Medulla oblongata (tissue), 1 donor: ENCODE measurements around the gene MAMLD1.
"Not testable (repeated sequence)": the region's sequence is repeated elsewhere in the genome, so short reads cannot be mapped to it uniquely, and the experiment has no call there.

ENCODE experiments used
- DNase-seq: peaks from one replicate; pipeline ENCODE4 v3.0.0-alpha.2; 2015; ENCODE audit errors: extremely low spot score

MAMLD1 gene, protein sequence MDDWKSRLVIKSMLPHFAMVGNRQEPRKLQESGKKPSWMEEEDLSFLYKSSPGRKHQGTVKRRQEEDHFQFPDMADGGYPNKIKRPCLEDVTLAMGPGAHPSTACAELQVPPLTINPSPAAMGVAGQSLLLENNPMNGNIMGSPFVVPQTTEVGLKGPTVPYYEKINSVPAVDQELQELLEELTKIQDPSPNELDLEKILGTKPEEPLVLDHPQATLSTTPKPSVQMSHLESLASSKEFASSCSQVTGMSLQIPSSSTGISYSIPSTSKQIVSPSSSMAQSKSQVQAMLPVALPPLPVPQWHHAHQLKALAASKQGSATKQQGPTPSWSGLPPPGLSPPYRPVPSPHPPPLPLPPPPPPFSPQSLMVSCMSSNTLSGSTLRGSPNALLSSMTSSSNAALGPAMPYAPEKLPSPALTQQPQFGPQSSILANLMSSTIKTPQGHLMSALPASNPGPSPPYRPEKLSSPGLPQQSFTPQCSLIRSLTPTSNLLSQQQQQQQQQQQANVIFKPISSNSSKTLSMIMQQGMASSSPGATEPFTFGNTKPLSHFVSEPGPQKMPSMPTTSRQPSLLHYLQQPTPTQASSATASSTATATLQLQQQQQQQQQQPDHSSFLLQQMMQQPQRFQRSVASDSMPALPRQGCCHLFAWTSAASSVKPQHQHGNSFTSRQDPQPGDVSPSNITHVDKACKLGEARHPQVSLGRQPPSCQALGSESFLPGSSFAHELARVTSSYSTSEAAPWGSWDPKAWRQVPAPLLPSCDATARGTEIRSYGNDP

GRCh38 chrX:150362599-150363481 is at the start of gene MAMLD1:
Gene MAMLD1 (plus strand): TSS chrX:150363317. CDS start chrX:150445517, 82,200 bp downstream.
- DNase-seq = peak; percentile 42

GRCh38 chrX:150313514-150313913 is 49.6 kb upstream of the MAMLD1 start:
- DNase-seq = no peak

- DNase-seq = no peak
Measured at GRCh38 chrX:150314186-150314585, 48.9 kb upstream of the MAMLD1 start.

DNA sequence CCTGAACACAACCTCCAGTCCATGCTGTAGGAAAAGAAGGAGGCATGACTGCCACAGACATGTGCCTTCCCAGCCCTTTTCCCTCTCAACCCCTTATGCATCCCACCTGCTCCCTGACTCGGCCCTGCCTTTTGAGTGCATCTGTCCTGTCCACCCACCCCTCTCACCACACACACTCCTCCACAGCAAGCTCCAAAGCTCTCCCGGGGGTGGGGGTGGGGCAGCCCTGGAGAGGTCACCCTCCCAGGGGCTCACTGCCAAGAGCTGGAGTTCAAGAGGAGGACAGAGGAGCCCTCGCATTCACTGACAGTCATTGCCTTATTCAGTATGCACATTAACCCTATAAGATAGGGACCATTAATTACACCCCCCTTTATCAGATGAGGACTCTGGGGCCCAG is 46.6 kb upstream of the MAMLD1 start:
- DNase-seq = no peak

GRCh38 chrX:150323020-150323419 is 40.1 kb upstream of the MAMLD1 start:
- DNase-seq = no peak

DNA sequence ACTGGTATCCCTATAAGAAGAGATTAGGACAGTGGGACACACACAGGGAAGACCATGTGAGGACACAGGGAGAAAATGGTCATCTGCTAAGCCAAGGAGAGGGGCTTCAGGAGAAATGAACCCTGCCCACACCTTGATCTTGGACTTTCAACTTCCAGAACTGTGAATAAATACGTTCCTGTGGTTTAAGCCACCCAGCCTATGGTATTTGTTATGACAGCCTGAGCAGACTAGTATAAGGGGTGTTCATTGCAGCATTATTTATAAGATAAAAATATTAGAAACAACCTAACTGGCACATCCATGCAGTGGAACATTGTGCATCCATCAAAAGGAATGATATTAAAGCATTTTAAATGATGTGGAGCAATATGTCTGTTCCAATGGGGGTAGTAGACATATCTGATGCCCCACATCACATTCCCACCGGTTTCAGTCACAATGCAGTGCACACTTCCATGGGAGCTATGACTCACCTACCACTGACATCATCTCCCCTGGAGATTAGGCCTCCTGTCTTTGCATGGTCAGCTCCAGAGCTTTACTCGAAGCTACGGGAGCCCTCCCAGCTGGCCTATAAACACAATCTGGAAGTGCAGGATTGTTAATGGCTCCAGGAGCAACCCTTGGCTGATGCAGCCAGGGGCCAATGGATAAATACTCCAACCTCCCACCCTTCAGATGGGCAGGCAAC is 38.9 kb upstream of the MAMLD1 start:
- DNase-seq = no peak

DNA sequence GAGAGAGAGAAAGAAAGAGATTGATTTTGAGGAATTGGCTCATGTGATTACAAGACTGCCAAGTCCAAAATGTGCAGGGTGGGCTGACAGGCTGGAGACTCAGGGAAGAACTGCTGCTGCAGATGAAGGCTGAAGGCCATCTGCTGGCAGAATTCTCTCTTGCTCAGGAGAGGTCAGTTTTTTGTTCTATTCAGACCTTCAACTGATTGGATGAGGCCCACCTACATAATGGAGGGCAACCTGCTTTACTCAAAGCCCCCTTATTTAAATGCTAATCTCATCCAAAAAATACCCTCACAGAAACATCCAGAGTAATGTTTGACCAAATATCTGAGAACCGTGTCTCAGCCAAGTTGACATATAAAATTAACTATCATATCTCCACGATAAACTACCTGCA is 38.2 kb upstream of the MAMLD1 start:
- DNase-seq = no peak

- no peak for DNase-seq
Measured at GRCh38 chrX:150326541-150327247, 36.4 kb upstream of the MAMLD1 start.

DNA sequence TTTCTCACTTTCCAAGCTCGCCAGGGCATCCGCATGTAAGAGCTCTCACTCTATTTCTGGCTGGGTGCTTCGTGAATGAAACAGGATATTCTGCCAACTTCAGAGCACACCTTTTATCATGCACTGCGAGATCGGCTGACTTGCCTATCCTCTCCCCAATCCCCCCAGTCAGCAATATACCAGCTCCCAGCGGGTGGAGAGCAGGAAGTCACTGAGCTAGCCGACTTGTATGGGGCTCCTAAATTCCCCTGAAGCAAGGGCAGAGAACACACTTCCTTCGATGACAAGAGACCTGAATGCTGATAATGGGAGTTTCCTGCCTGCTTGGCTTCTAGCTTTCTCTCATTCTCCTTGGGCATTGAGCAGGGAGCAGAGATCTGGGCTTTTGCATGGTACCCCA is 33.8 kb upstream of the MAMLD1 start:
- no peak for DNase-seq

DNA sequence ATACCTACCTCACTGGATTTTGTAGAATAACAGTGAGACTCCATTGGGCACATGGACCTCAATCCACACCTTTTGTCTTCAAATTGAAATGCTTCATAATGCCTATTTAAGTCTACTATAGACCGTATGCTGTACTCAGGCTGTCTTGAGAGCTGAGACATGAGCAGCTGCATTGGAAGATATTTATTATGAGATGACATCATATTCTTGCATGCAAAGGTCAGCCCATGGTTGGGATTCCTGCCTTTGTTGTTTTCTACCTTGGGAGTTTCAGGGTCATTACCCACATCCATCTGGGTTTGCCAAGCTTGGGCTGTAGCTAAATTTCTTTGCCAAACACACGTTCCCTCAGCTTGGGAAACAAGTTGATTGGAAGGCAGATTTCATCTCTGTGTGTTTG is 33.2 kb upstream of the MAMLD1 start:
- no peak for DNase-seq

DNA sequence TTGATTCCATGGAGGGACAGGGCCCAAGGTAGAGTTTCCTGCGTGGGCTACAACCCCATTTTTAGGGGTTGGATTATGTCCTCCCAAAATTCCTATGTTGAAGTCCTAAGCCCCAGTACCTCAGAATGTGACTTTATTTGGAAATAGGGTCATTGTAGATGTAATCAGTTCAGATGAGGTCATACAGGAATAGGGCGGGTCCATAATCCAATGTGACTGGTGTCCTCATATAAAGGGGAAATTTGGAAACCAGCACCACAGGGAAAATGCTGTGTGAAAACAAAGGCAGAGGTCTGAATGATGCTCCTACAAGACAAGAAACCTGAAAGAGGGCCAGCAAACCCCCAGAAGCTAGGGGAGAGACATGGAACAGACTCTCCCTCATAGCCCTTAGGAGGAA is 31.1 kb upstream of the MAMLD1 start:
- no peak for DNase-seq

- DNase-seq = no peak
Measured at GRCh38 chrX:150334100-150334499, 29.0 kb upstream of the MAMLD1 start.

DNA sequence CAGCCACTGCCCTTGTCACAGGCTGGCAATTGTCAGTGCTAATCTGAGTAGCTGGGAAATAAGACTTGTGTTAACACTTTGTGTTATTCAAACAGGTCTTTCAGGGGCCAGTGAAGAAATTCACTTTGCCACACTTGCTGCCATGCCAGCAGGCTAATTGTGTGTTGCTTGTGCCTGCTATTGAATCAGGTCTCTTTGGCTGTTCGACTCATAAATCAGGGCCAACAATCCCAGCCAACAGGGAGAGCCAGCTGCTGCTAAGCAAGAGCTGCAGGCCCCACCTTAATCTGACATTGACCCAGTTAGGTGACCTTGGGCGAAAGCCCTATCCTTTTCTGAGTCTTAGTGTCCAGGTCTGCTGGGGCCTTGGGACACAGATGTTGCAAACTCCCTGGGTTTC is 28.1 kb upstream of the MAMLD1 start:
- peak; percentile 3 for DNase-seq

DNA sequence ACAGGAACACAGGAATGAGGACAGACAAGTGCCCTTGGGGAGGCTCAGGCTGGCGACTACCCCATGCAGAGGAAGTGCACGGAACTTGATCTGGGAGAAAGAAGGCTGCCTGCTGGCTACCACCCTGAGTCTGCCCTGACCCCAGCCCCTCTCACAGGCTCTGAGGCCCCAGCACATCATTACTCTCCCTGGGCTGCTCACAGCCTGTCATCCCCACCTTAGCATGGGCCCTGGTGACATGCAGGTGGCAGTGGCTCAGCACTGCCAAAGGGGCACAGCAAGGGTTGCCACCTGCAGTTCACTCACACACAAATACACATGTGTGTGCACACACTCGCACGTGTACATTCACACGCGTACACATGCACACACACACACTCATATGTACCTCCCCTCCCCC is 26.1 kb upstream of the MAMLD1 start:
- DNase-seq = no peak

DNA sequence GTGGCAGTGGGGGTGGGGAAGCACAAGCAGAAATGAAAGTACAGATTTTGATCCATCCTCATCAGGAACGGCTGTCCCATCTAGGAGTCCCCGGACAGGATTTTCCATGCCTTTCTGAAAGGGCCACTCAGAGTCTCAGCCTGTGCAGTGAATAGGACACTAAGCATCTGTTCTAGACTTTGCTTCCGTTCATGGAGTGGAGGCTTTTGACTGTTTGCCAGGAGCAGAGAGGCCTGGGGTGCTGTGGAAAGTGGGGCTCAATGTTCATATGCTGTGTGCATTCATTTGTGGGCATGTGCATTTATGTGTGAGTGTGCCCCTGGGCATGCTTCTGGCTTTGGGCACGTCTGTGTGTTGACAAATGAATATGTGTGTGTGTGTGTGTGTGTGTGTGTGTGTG is 25.6 kb upstream of the MAMLD1 start:
- no peak for DNase-seq

DNA sequence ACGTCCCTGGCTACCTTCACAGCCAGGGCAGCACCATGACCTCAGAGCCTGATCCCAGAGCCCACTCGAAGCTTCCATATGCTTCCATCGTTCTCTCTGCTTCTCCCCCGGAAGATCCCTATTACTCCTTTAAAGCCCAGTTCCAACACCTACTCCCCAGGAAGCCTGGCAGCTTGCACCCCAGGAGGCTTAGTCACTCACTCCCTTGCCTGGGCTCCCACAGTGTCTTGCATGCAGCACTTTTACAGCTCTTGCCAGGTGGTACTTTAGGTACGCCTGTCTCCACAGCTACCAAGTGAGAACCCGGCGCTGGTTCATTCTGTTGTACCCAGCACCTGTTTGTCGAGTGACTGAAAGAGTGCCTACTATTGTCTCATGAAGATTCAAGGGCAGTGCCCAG is 24.5 kb upstream of the MAMLD1 start:
- DNase-seq = no peak

DNA sequence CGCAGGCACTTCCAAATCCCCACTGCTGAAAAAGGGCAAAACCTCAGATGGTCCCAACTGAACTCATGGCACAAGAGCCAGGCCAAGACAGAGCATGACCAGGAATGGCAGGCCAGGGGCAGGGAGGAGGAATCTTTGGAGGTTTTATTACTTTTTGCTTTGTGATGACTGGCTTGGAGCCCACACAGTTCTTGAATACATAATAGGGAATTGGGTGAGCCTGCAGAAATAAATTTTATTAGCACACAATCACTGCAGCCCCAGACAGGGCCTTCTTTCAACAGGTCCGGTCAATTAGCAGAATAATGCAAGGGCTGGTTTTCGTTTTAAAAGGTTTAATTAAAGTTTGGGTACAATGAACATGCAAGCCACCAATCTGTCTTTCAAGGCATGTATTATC is 23.4 kb upstream of the MAMLD1 start:
- DNase-seq = no peak

GRCh38 chrX:150340326-150340725 is 22.8 kb upstream of the MAMLD1 start:
- DNase-seq = not testable (repeated sequence)

GRCh38 chrX:150347471-150347870 is 15.6 kb upstream of the MAMLD1 start:
- no peak for DNase-seq

GRCh38 chrX:150348365-150348764 is 14.8 kb upstream of the MAMLD1 start:
- no peak for DNase-seq

- DNase-seq = no peak
Measured at GRCh38 chrX:150352114-150352513, 11.0 kb upstream of the MAMLD1 start.
